Neural crest cell (in vitro differentiated cells): ENCODE data around the gene HGS. TPM values are rescaled to one million over a fixed set of nuclear protein-coding genes. Genes with fewer than 3 reads are reported as not detected.
"Not testable (repeated sequence)": the region's sequence is repeated elsewhere in the genome, so short reads cannot be mapped to it uniquely, and the experiment has no call there.

Source experiments
- DNase-seq: peaks from one replicate; pipeline ENCODE4 v3.0.0; 2021; ENCODE audit warnings: low read depth, mixed read lengths, low spot score
- H3K27ac Mint-ChIP-seq: one replicate; pipeline ENCODE4 v1.8.0; 2021; ENCODE audit warnings: mild to moderate bottlenecking, mixed read lengths; ENCODE audit not compliant: unreplicated experiment
- H3K27me3 Mint-ChIP-seq: 2 replicates; pipeline ENCODE4 v1.8.0; 2021; ENCODE audit warnings: low read depth, mild to moderate bottlenecking, mixed read lengths
- H3K36me3 Mint-ChIP-seq: 2 replicates; pipeline ENCODE4 v1.8.0; 2021; ENCODE audit warnings: low read depth, mild to moderate bottlenecking, mixed read lengths
- H3K4me1 Mint-ChIP-seq: 2 replicates; pipeline ENCODE4 v1.8.0; 2021; ENCODE audit warnings: mixed read lengths
- H3K4me3 Mint-ChIP-seq: one replicate; pipeline ENCODE4 v1.8.0; 2021; ENCODE audit warnings: mild to moderate bottlenecking, mixed read lengths
- H3K9me3 Mint-ChIP-seq: 2 replicates; pipeline ENCODE4 v1.8.0; 2021; ENCODE audit warnings: mixed read lengths
- CTCF ChIP-seq: fragments of 200-600 bp; sonication (generic); conservative IDR thresholded peaks from 2 replicates; pipeline ENCODE4 v1.5.0; 2021; ENCODE audit warnings: antibody characterized with exemption, mild to moderate bottlenecking
- total RNA-seq: library from RNA; stranded (reverse); gene quantifications from 2 replicates; pipeline ENCODE4 v1.2.1, GENCODE V29; 2021

HGS gene
- total RNA-seq, 1 donor from 2014 or later: 103 TPM

GRCh38 chr17:81734405-81735263 is 50.8 kb downstream of the HGS start:
- Mint-ChIP-seq H3K4me1 (peaks cover 4% of the 10 kb centered on the region), H3K27ac (no peak overlapping the region), H3K4me3 (no peak overlapping the region), H3K9me3 (no peaks in the 10 kb centered on the region), H3K36me3 (no peaks in the 10 kb centered on the region), H3K27me3 (peaks cover 23% of the 10 kb centered on the region)
- no peak for DNase-seq
- no peak for TF ChIP-seq CTCF

GRCh38 chr17:81735264-81736102 is 51.7 kb downstream of the HGS start:
- no peaks in the 10 kb centered on the region for H3K9me3 Mint-ChIP-seq
- no peak overlapping the region for H3K4me3 Mint-ChIP-seq
- H3K27ac Mint-ChIP-seq: no peak overlapping the region
- H3K4me1 Mint-ChIP-seq: peaks cover 4% of the 10 kb centered on the region
- no peak for TF ChIP-seq CTCF
- peaks cover 21% of the 10 kb centered on the region for H3K27me3 Mint-ChIP-seq
- H3K36me3 Mint-ChIP-seq: no peaks in the 10 kb centered on the region
- DNase-seq: no peak

GRCh38 chr17:81737947-81738800 is 54.4 kb downstream of the HGS start:
- Mint-ChIP-seq H3K4me3 (no peak overlapping the region), H3K27ac (no peak overlapping the region)

GRCh38 chr17:81738801-81739393 is 55.1 kb downstream of the HGS start:
- no peak for TF ChIP-seq CTCF
- H3K27me3 Mint-ChIP-seq: peaks cover 4% of the 10 kb centered on the region
- no peak for DNase-seq
- H3K36me3 Mint-ChIP-seq: no peaks in the 10 kb centered on the region
- H3K27ac Mint-ChIP-seq: no peak overlapping the region
- no peak overlapping the region for H3K4me3 Mint-ChIP-seq
- no peaks in the 10 kb centered on the region for H3K9me3 Mint-ChIP-seq
- no peaks in the 10 kb centered on the region for H3K4me1 Mint-ChIP-seq

More at GRCh38 chr17:81737947-81738800, 54.4 kb downstream of the HGS start:
- DNase-seq: no peak
- H3K4me1 Mint-ChIP-seq: no peaks in the 10 kb centered on the region
- no peaks in the 10 kb centered on the region for H3K9me3 Mint-ChIP-seq
- no peak for TF ChIP-seq CTCF
- peaks cover 10% of the 10 kb centered on the region for H3K27me3 Mint-ChIP-seq
- no peaks in the 10 kb centered on the region for H3K36me3 Mint-ChIP-seq

GRCh38 chr17:81739593-81739992 is 55.8 kb downstream of the HGS start:
- not testable (repeated sequence) for H3K36me3 Mint-ChIP-seq, H3K27ac Mint-ChIP-seq, H3K9me3 Mint-ChIP-seq, H3K27me3 Mint-ChIP-seq, H3K4me1 Mint-ChIP-seq, H3K4me3 Mint-ChIP-seq, DNase-seq
